Right cardiac atrium (tissue), 5 donors: ENCODE results near the gene CD44. TPM values are rescaled to one million over a fixed set of nuclear protein-coding genes. Genes with fewer than 3 reads are reported as not detected.

ENCODE experiments used
- ATAC-seq, 2 donors: fragments of 200-7000 bp; cut with Tn5 transposase; one replicate each; pipeline versions ENCODE4 v1.8.0 to v1.9.1; 2020; ENCODE audit warnings: moderate library complexity in 2 of 2, mild to moderate bottlenecking in 1 of 2
- DNase-seq, 3 donors: peaks; one replicate each; pipeline ENCODE4 v3.0.0-alpha.2; 2020
- H3K27ac ChIP-seq: one replicate; pipeline ENCODE4 v1.5.1; 2013; ENCODE audit warnings: mild to moderate bottlenecking, low read length, control low read depth, moderate library complexity
- H3K27me3 ChIP-seq: one replicate; pipeline ENCODE4 v1.6.1; 2013; ENCODE audit not compliant: control insufficient read depth, insufficient read depth
- H3K4me1 ChIP-seq: one replicate; pipeline ENCODE4 v1.6.1; 2013; ENCODE audit warnings: low read length; ENCODE audit not compliant: control insufficient read depth, insufficient read depth
- H3K4me3 ChIP-seq: one replicate; pipeline ENCODE4 v1.5.1; 2013; ENCODE audit warnings: low read length, control low read depth
- H3K9me3 ChIP-seq: one replicate; pipeline ENCODE4 v1.6.1; 2013; ENCODE audit warnings: low read length; ENCODE audit not compliant: control insufficient read depth
- WGBS: extraction: QIAGEN DNeasy Blood & Tissue Kit; methylation state at CpG from one replicate; pipeline ENCODE4 v1.1.7; 2013; 5-methylcytosine and 5-hydroxymethylcytosine counted together
- intact Hi-C, 4 donors: fragments of 100-400 bp; cut with DNase I; formaldehyde crosslinking; loops; one replicate each; pipeline versions ENCODE4 v1.11.0 to v1.14.0; 2022 to 2023
- polyA plus RNA-seq: library from polyadenylated mRNA; stranded (reverse); fragments of 200-250 nt; gene quantifications from one replicate; pipeline ENCODE4 v1.2.3, GENCODE V29; 2013
- total RNA-seq, 4 donors: library from RNA; stranded (reverse); fragmentation: NEBNext Ultra II Directional; extraction: Animal tissue kit (Norgen Biotek cat#: 25700); gene quantifications; one replicate each; pipeline ENCODE4 v1.2.1, GENCODE V29; 2021
- donor health status: healthy with polysubstance abuse.
- donor health status: DM: no; HTN: yes; CAD: no.
- donor health status: DM: no; HTN: no; CAD: no.
- donor health status: DM: no; HTN: yes; CAD: no; lungs with severe emphysema.
- donor health status: DM: yes; HTN: yes; CAD: no.

The CD44 gene
- total and polyA plus RNA-seq, 5 donors, result 7.5 to 50.7 (median 36.9) TPM

DNA sequence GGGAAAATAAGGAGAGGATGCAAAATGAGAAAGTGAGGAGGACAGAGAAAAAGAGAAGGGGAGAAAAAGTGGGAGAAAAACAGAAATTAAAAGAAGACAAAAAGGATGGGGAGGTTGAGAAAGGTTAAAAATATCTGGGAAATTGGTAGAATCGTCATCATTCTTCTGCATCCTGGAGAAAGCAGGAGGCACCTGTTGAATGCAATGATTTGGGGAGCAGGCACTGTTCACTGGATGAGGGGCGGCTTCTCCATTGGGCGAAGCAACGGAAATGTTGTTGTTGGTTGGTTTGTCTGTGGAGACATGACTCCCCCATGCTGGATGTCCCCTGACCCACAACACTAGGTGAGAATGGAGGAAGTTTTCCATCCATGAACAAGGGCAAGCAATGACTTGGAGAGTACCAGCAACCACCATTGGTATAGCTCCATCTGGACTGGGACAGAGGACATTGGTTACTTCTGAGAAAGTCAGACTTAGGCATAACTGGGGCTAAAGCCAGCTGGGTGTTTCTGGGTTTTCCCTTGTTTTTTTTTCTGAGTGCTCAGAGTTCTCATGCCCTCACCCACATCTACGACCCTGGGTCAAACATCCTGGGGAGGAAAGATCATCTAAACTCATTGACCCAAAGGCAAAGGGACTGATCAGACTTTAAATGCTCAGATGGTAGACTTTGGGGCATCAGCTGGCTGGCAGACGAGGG lies 11.9 kb upstream of the CD44 start:
- Histone ChIP-seq H3K27me3 (no peaks in the 10 kb centered on the region), H3K27ac (no peak overlapping the region), H3K4me3 (no peak overlapping the region), H3K4me1 (no peaks in the 10 kb centered on the region), H3K9me3 (no peaks in the 10 kb centered on the region)
- DNase-seq, result no peak
- WGBS, result 87% methylated on average over 6 of the region's 6 CpGs
- intact Hi-C loops, result no loop called here
- ATAC-seq, result no peak

GRCh38 chr11:35127619-35128018 lies 11.4 kb upstream of the CD44 start:
- ATAC-seq (no peak), DNase-seq (no peak)
- WGBS, result 48% methylated on average over 2 of the region's 2 CpGs
- Histone ChIP-seq H3K27ac (no peak overlapping the region), H3K4me1 (no peaks in the 10 kb centered on the region), H3K9me3 (no peaks in the 10 kb centered on the region), H3K4me3 (no peak overlapping the region), H3K27me3 (no peaks in the 10 kb centered on the region)
- intact Hi-C loops, result no loop called here

GRCh38 chr11:35131094-35131493 lies 7.9 kb upstream of the CD44 start:
- H3K27ac ChIP-seq, result no peak overlapping the region
- no peak for DNase-seq
- intact Hi-C loops, result no loop called here
- no peak overlapping the region for H3K4me3 ChIP-seq
- H3K27me3 ChIP-seq, result no peaks in the 10 kb centered on the region
- no peaks in the 10 kb centered on the region for H3K4me1 ChIP-seq
- ATAC-seq, result no peak
- 89% methylated on average over 1 of the region's 1 CpG for WGBS
- H3K9me3 ChIP-seq, result no peaks in the 10 kb centered on the region

- ATAC-seq (no peak), DNase-seq (no peak)
- 81% methylated on average over 4 of the region's 4 CpGs for WGBS
- H3K4me1 ChIP-seq, result no peaks in the 10 kb centered on the region
- no peaks in the 10 kb centered on the region for H3K27me3 ChIP-seq
- no peaks in the 10 kb centered on the region for H3K9me3 ChIP-seq
- H3K27ac ChIP-seq, result no peak overlapping the region
- intact Hi-C loops, result no loop called here
- no peak overlapping the region for H3K4me3 ChIP-seq
Measured at GRCh38 chr11:35131886-35132285, 7.1 kb upstream of the CD44 start.

- Histone ChIP-seq H3K27ac (no peak overlapping the region), H3K9me3 (no peaks in the 10 kb centered on the region), H3K27me3 (no peaks in the 10 kb centered on the region), H3K4me1 (peaks cover 2% of the 10 kb centered on the region), H3K4me3 (no peak overlapping the region)
- 98% methylated on average over 1 of the region's 1 CpG for WGBS
- intact Hi-C loops, result no loop called here
- DNase-seq (no peak), ATAC-seq (no peak)
Measured at GRCh38 chr11:35133656-35134055, 5.3 kb upstream of the CD44 start.

DNA sequence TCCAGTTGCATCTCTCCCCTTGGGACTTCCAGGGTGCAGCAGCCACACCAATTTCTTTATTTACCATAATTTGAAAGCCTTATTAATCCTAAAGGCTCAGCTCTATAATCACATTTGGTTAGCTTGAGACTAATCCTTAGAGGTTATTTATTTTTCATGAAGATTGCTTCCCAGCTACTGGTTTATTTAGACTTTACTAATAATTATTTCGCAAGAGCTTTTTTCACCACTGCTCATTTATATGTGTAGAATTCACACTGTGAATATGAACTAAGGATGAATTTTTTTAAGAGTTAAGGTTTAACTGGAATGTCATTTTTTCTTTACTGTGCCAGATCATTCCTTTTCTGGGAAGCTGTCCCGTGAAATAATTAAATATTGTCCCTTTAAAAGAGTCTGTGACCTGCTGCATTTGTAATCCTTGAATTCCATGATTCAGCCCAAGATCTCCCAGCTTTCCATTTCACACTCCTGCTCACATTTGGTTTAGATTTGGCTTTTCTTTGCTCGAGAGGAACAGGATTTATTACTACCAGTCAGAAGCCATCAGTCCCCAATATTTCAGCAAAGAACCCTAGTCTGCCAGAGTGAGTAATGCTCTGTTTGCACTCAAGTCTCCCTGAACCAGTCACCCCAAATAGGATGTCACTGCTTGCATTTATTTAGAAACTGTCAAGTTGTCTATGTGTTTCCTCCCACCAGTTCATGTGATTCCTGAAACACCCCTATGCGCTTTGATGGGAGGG lies 4.4 kb upstream of the CD44 start:
- H3K27me3 ChIP-seq, result no peaks in the 10 kb centered on the region
- no peak overlapping the region for H3K4me3 ChIP-seq
- peaks cover 2% of the 10 kb centered on the region for H3K4me1 ChIP-seq
- no peak overlapping the region for H3K27ac ChIP-seq
- WGBS, result 75% methylated on average over 4 of the region's 4 CpGs
- H3K9me3 ChIP-seq, result no peaks in the 10 kb centered on the region
- intact Hi-C loops, result no loop called here
- ATAC-seq, result no peak
- DNase-seq, result no peak

GRCh38 chr11:35135222-35135621 lies 3.7 kb upstream of the CD44 start:
- Histone ChIP-seq H3K27ac (no peak overlapping the region), H3K9me3 (no peaks in the 10 kb centered on the region), H3K27me3 (no peaks in the 10 kb centered on the region), H3K4me1 (peaks cover 2% of the 10 kb centered on the region), H3K4me3 (no peak overlapping the region)
- ATAC-seq (no peak), DNase-seq (no peak)
- 51% methylated on average over 3 of the region's 3 CpGs for WGBS
- intact Hi-C loops, result no loop called here

DNA sequence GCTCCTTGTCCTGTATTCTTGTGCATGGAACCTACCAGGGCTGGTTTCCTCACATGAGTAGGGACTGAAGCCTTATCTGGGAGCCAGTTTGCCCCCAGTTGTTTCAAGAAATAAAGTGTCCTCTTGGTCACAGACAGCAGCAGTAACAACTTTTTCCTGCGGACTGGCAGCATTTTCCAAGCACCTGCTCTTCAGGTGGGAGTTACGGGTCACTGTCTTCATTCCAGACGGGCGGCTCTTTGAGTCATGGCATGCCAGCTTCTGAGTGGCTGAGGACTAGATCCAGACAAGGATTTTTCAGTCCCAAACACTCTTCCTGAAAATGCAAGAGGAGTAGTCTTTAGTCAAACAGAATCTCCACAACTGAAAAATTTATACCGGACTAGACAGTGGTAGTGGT lies 2.7 kb upstream of the CD44 start:
- DNase-seq (no peak), ATAC-seq (no peak)
- no peaks in the 10 kb centered on the region for H3K9me3 ChIP-seq
- H3K4me3 ChIP-seq, result no peak overlapping the region
- no peaks in the 10 kb centered on the region for H3K27me3 ChIP-seq
- intact Hi-C loops, result no loop called here
- no peak overlapping the region for H3K27ac ChIP-seq
- 96% methylated on average over 5 of the region's 5 CpGs for WGBS
- peaks cover 2% of the 10 kb centered on the region for H3K4me1 ChIP-seq

DNA sequence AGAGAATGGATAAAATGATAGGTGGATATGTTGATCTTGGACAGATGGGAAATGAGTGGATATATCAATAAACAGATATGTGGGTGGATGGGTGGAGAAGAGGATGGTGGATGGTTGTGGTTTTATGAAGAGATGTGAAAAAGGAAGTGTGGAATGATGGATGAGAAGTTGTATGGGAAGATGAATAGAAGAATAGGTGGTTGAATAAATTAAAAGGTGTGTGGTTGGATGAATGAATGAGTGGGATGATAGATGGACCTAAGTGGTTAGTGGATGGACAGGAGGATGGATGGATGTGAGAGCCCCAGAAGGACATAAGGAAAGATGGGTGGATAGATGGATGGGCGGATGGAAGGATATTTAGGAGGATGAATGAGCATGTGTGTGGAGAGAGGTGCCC lies 913 bp upstream of the CD44 start:
- ATAC-seq (no peak), DNase-seq (no peak)
- Histone ChIP-seq H3K27me3 (no peaks in the 10 kb centered on the region), H3K9me3 (no peaks in the 10 kb centered on the region), H3K27ac (no peak overlapping the region), H3K4me3 (no peak overlapping the region), H3K4me1 (peaks cover 5% of the 10 kb centered on the region)
- 93% methylated on average over 1 of the region's 1 CpG for WGBS
- intact Hi-C loops, result no loop called here

DNA sequence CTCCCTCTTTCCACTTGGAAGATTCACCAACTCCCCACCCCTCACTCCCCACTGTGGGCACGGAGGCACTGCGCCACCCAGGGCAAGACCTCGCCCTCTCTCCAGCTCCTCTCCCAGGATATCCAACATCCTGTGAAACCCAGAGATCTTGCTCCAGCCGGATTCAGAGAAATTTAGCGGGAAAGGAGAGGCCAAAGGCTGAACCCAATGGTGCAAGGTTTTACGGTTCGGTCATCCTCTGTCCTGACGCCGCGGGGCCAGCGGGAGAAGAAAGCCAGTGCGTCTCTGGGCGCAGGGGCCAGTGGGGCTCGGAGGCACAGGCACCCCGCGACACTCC lies 397 bp upstream of the CD44 start:
- Histone ChIP-seq H3K4me1 (peaks cover 5% of the 10 kb centered on the region), H3K27me3 (no peaks in the 10 kb centered on the region), H3K4me3 (peak overlapping the region; percentile 55), H3K9me3 (no peaks in the 10 kb centered on the region), H3K27ac (no peak overlapping the region)
- DNase-seq (no peak), ATAC-seq (peak in 1 of 2 donors; percentile 23)
- intact Hi-C loops, result no loop called here
- 10% methylated on average over 16 of the region's 16 CpGs for WGBS

- intact Hi-C loops, result no loop called here
- ATAC-seq, result peak in 1 of 2 donors; percentile 6
Measured at GRCh38 chr11:35139722-35140282, 831 bp downstream of the CD44 start.

More at GRCh38 chr11:35139722-35140282, 831 bp downstream of the CD44 start:
- Histone ChIP-seq H3K27ac (peak overlapping the region; percentile 49), H3K4me3 (peak overlapping the region; percentile 55), H3K4me1 (peaks cover 5% of the 10 kb centered on the region), H3K27me3 (no peaks in the 10 kb centered on the region), H3K9me3 (no peaks in the 10 kb centered on the region)
- 22% methylated on average over 8 of the region's 8 CpGs for WGBS
- DNase-seq, result peak in 1 of 3 donors; percentile 27
